Omental fat pad (tissue), 4 donors: ENCODE data around the gene NRG3. TPM values are rescaled to one million over a fixed set of nuclear protein-coding genes. Genes with fewer than 3 reads are reported as not detected.

Experiments used
- ATAC-seq: fragments of 150-250 bp; one replicate; pipeline ENCODE4 v1.9.1; 2016; ENCODE audit warnings: mild to moderate bottlenecking, moderate library complexity; ENCODE audit not compliant: low FRiP score
- DNase-seq: peaks from one replicate; pipeline ENCODE4 v3.0.0-alpha.2; 2019; ENCODE audit warnings: low spot score
- total RNA-seq, 4 donors: library from RNA; depleted of rRNA; stranded (reverse); fragments of >200 nt; gene quantifications; one replicate each; pipeline ENCODE4 v1.1.0, GENCODE V29; 2016
- TF ChIP-seq, protein P1 (sequence below), 3 donors: fragments of 450-650 bp; IDR thresholded peaks; one replicate each; pipeline ENCODE4 v1.5.1; 2016 to 2017; ENCODE audit warnings: antibody characterized with exemption in 3 of 3, mild to moderate bottlenecking in 3 of 3, moderate library complexity in 2 of 3

NRG3 gene
- total RNA-seq, 4 donors from 2014 or later, result 0.19 to 0.47 (median 0.38) TPM; not detected in 1

DNA sequence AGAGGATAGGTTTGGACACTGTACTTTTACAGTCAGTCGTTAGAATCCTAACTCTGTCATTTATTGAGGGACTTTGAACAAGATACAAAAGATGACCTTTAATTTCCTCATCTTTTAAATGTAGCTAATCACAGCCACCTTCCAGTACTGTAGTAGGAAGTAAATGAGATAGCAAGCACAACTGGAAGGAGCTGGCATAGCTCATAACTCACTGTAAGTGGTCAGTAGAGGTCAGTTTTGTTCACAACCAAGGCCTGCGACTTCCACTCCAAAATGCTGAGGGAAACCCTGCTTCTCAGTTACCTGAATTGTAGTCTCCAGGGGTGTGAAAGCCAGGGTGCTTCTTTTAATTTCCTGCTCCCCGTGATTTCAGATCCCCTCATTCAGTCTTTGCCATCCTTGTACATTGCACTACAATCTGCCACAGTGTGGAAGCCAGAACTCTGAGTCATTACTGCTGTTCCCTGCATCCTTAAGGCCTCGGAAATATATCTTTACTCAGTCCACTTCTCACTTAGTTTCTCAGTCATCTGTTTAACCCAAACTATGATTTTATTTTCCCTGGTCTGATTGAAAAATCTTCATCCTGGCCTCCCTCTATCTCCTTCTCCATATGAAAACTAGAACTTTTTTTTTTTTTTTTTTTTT lies 361.2 kb downstream of the NRG3 start:
- no peak for ATAC-seq

DNA sequence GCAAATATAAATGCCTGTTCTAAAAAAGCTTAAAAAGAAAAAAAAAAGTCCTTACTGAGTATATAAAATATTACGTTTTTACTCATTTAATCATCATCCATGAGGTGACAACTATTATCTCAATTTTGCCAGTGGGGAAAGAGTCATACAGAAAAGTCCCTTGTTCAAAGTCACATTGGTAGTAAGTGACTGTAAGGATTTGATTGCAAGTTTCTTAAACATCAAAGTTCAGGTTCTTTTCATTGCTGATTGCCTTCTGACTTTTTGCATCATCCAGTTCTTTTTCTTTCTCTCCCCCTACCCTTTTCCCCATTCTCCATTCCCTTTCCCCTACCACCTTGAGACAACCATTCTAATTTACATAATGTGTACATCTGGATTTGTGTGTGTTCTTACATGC lies 363.3 kb downstream of the NRG3 start:
- ATAC-seq (no peak), DNase-seq (no peak)
- TF ChIP-seq, protein P1, sequence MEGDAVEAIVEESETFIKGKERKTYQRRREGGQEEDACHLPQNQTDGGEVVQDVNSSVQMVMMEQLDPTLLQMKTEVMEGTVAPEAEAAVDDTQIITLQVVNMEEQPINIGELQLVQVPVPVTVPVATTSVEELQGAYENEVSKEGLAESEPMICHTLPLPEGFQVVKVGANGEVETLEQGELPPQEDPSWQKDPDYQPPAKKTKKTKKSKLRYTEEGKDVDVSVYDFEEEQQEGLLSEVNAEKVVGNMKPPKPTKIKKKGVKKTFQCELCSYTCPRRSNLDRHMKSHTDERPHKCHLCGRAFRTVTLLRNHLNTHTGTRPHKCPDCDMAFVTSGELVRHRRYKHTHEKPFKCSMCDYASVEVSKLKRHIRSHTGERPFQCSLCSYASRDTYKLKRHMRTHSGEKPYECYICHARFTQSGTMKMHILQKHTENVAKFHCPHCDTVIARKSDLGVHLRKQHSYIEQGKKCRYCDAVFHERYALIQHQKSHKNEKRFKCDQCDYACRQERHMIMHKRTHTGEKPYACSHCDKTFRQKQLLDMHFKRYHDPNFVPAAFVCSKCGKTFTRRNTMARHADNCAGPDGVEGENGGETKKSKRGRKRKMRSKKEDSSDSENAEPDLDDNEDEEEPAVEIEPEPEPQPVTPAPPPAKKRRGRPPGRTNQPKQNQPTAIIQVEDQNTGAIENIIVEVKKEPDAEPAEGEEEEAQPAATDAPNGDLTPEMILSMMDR (IDR thresholded peaks at IDR 0.05), result no peak

More for the DNA sequence above, 361.2 kb downstream of the NRG3 start:
- TF ChIP-seq, protein P1 (IDR thresholded peaks at IDR 0.05), result no peak
- no peak for DNase-seq

DNA sequence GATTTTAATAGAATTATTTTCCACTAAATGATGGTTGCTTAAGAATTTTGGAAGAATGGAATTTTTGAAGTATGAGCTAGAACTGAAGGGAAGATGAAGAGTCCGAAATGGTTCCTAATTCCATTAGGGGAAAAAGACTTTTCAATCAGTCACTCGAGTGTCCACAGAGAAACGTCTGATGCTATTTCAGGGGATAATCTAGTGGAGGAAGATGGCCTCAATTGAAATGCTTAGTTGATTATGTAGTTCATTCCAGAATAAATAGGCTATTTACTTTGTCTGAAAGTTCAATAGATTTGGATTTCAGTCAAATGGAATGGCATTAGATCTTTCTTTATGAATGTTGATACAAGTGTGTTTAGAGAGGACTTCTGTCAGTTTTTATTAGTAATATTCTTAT lies 365.4 kb downstream of the NRG3 start:
- DNase-seq (no peak), ATAC-seq (no peak)
- TF ChIP-seq, protein P1 (IDR thresholded peaks at IDR 0.05), result no peak

DNA sequence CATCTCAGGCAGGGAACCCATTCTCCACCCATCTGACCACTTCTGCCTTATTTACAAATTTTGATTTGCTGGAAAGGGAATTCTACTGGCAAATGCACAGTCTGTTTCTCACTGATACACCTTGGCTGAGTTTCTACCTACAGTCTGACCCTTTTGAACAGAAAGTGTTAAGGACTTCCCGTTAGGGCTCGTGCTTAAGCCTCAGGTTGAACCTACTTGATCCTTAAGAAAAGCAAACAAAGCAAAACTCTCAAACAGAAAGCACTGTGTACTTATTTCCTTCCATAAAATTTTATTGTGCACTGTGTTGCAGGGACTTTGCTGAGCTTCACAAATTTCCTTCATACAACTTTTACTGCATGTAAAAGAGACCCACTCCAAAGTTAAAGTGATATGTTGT lies 367.8 kb downstream of the NRG3 start:
- no peak for DNase-seq
- TF ChIP-seq, protein P1 (IDR thresholded peaks at IDR 0.05), result no peak
- ATAC-seq, result no peak

DNA sequence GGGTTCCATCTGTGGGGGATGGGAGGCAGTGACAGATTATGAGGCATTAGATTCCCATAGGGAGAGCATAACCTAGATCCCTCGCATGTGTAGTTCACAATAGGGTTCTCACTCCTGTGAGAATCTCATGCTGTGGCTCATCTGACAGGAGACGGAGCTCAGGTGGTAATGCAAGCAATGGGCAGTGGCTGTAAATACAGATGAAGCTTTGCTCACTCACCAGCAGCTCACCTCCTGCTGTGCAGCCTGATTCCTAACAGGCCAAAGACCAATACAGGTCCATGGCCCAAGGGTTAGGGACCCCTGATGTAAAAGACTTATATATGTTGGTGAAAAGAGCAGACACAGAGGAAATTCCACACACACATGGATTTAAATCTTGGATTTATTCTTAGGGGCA lies 370.2 kb downstream of the NRG3 start:
- ATAC-seq (no peak), DNase-seq (no peak)
- TF ChIP-seq, protein P1 (IDR thresholded peaks at IDR 0.05), result no peak

DNA sequence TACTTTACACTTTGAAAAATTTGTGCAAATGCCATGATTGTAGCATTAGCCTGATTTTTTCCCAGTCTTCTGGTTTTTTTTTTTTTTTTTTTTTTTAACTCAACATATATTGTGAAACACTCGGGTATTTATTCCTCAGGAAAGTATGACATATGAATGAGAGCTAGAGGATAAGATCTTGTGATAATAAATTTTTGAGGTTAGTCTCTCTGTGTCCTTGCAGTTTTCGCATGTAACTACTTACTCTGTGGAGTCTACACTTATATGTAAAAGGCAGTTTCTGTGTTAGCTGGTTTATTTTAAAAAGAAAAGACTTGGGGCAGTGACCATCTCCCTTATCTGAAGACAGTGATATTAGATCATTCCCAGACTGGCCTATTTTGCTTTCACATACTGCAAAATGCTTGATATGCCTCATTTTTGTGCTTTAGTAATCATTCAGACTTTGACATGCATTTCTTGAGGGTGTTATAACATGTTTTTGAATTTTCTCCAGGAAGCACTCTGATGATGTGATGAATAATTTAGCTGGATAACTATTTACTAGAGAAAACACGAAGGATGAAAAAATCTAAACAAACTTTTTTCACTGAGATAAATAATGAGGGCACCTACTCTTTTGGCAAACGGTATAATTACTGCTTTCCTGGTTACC lies 371.0 kb downstream of the NRG3 start:
- no peak for ATAC-seq
- TF ChIP-seq, protein P1 (IDR thresholded peaks at IDR 0.05), result no peak
- DNase-seq, result no peak

DNA sequence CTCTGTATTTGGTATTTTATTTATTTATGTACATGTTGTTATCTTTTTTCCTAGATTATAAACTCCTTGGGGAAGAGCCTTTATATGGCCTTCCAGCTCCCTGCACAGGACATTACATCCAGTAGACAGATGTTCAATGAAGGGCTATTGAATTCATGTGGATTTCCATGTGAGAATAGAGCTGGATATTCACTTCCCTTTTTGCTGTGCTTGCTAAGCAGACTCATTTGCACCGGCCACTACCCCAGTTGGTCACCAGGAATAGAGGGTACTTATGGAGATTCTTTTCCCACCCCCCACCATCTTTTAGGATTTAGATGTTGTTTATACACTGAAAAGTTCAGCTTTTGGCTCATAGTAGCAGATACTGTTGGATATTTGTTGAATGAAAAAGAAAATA lies 374.1 kb downstream of the NRG3 start:
- no peak for DNase-seq
- TF ChIP-seq, protein P1 (IDR thresholded peaks at IDR 0.05), result no peak
- no peak for ATAC-seq
